GM03348 (cell line): Measurements from ENCODE around the gene CEP76.
"Not testable (repeated sequence)": the region's sequence is repeated elsewhere in the genome, so short reads cannot be mapped to it uniquely, and the experiment has no call there.

Experiments
- DNase-seq: peaks from one replicate; pipeline ENCODE4 v3.0.0; 2012; ENCODE audit warnings: low spot score

The CEP76 gene

DNA sequence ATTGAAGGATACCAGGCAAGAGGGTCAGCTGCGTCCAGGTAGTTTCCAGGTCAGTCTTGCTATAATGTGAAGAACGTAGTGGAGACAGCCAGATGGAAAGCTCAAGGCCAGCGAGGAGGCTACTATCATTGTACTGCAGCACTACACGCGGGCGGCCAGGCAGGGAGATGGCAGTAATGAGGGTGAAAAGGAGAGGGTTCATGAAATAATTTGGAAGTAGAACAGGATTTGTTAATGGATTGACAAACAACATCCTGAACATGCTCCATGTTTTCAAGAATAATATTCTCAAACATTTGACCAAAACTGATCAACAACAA, 61.7 kb downstream of the CEP76 start:
- no peak for DNase-seq

- DNase-seq = peak; percentile 61
Observed at GRCh38 chr18:12639990-12640880, 62.3 kb downstream of the CEP76 start.

DNA sequence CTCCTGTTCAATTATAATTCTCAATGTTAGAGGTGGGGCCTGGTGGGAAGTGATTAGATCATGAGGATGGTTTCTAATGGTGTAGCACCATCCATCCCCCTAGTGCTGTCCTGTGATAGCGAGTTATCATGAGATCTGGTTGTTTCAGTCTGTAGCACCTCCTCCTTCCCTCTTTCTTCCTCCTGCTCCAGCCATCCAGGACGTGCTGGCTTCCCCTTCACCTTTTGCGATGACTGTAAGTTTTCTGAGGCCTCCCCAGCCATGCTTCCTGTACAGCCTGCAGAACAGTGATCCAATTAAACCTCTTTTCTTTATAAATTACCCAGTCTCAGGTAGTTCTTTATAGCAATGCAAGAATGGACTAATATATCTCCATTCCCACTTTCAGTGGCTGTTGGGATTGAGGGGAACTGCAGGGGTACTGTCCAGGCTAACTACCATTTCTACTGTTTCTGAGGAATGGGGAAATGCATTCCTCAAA, 63.8 kb downstream of the CEP76 start:
- DNase-seq = no peak

DNA sequence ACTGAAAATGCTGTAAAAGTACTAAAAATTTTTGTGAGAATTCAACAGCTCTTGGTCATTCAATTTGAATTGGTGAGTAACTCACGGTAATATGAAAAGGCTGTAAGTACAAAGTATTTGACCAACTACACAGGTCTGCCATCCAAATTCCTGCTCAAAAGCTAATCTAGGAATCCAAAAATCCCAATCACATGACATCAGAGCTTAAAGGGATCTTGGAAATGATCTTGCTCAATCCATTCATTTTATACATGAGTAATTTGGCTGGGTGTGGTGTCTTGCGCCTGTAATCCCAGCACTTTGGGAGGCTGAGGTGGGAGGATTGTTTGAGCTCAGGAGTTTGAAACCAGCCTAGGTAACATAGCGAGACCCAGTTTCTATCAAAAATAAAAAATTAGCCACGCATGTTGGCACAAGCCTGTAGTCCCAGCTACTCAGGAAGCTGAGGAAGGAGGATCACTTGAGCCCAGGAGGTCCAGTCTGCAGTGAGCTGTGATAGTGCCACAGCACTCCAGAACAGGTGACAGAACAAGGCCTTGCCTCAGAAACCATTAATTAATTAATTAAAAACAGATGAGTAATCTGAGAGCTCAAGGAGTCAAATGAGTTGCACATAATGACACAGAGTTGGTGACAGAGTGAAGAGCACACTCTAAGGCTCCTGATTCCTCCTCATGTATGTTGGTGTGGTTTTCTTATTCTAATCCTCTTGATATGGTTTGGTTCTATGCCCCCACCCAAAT, 64.5 kb downstream of the CEP76 start:
- DNase-seq = peak; percentile 51

DNA sequence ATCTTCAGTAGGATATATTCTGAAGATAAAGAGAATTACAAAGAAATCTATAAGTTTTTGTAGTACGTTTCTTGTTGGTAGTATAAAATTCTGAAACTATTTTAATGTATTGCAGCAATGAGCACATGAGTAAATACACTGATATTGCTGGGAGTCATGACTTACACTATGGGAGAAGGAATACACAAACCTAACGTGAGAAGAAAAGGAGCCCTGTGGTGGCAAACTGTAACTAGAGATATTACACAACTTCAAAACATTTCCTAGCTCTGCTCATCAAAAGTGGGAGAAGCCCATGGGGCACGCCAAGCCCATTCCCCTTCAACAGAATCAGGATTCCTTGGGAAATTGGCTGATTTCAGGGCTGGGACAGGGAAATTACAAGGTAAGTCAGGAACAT, 65.1 kb downstream of the CEP76 start:
- DNase-seq = no peak

DNA sequence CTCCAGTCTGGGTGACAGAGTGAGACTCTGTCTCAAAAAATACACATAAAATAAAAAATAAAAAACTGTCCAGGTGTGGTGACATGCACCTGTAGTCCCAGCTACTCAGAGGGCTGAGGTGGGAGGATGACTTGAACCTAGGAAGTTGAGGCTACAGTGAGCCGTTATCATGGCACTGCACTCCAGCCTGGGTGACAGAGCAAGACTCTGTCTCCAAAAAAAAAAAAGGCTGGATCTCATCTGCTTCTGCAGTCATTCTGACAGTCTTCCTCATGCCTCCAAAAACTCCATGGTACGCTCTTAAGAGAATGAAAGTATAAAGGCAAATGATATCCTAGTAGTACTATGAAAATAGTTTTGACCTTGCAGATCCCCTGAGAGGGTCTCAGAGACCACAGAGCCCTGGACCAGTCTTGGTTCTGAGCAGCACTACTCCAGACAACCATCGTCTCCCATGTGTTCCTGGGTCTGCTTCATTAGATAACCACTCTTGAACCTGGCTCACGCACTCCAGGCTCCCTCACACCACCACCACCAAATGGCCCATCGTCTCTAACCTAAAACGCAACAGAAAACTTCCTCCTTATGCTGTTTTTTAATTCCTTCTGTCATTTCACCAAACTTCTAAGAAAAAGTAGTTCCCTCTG, 70.6 kb downstream of the CEP76 start:
- no peak for DNase-seq

DNA sequence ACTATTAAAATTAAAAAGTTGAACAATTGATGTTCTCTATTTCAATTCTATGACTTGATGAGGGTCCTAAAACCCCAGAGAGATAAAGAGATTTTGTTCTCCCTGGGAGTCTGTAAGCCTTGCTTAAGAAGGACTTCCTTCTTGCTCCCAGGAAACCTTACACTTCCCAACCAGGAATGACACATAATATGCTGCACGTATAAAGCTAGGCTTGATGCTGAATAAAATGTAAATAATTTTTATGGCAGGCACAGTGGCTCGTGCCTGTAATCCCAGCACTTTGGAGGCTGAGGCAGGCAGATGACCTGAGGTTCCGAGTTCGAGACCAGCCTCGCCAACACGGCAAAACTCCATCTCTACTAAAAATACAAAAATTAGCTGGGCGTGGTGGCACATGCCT, 72.4 kb downstream of the CEP76 start:
- DNase-seq = no peak

GRCh38 chr18:12628706-12629702, 73.5 kb downstream of the CEP76 start:
- peak; percentile 56 for DNase-seq

- DNase-seq = not testable (repeated sequence)
Observed at GRCh38 chr18:12627199-12627598, 75.3 kb downstream of the CEP76 start.

- no peak for DNase-seq
Observed at GRCh38 chr18:12625241-12625640, 77.3 kb downstream of the CEP76 start.
